ENCODE data around the gene MYOG.
A peak's percentile ranks its signal among the peaks of the same experiment; 100 is the strongest.

The MYOG gene

GRCh38 chr1:203050826-203051225 lies 35.0 kb downstream of the MYOG start:
- no peak for TF ChIP-seq MYC (IDR thresholded peaks at IDR 0.05; ENCODE audit: low read depth, low read length)
- no peak for TF ChIP-seq POLR2A (IDR thresholded peaks at IDR 0.05; ENCODE audit: extremely low read depth, insufficient read length)
- TF ChIP-seq MAX (IDR thresholded peaks at IDR 0.05; ENCODE audit: low read depth, low read length) = no peak
- H3K4me3 ChIP-seq (ENCODE audit: low read depth, low read length) = no peak overlapping the region
- DNase-seq (ENCODE audit: low read depth) = no peak

- no peak for TF ChIP-seq MAX (IDR thresholded peaks at IDR 0.05; ENCODE audit: low read depth, low read length)
- TF ChIP-seq POLR2A (IDR thresholded peaks at IDR 0.05; ENCODE audit: extremely low read depth, insufficient read length) = no peak
- TF ChIP-seq CTCF (IDR thresholded peaks at IDR 0.05; ENCODE audit: low read depth, low read length) = no peak
- no peak for TF ChIP-seq MYC (IDR thresholded peaks at IDR 0.05; ENCODE audit: low read depth, low read length)
- no peak overlapping the region for H3K4me3 ChIP-seq (ENCODE audit: low read depth, low read length)
- no peak for DNase-seq (ENCODE audit: low read depth)
These were observed 36.1 kb downstream of the MYOG start for GRCh38 chr1:203049576-203050180.

GRCh38 chr1:203049077-203049476 lies 36.7 kb downstream of the MYOG start:
- no peak overlapping the region for H3K4me3 ChIP-seq (ENCODE audit: low read depth, low read length)
- TF ChIP-seq CTCF (IDR thresholded peaks at IDR 0.05; ENCODE audit: low read depth, low read length) (no peak), POLR2A (IDR thresholded peaks at IDR 0.05; ENCODE audit: extremely low read depth, insufficient read length) (no peak), MYC (IDR thresholded peaks at IDR 0.05; ENCODE audit: low read depth, low read length) (no peak), MAX (IDR thresholded peaks at IDR 0.05; ENCODE audit: low read depth, low read length) (no peak)
- no peak for DNase-seq (ENCODE audit: low read depth)

GRCh38 chr1:203048555-203049051 lies 37.2 kb downstream of the MYOG start:
- DNase-seq (ENCODE audit: low read depth) = no peak
- TF ChIP-seq MAX (IDR thresholded peaks at IDR 0.05; ENCODE audit: low read depth, low read length) (no peak), MYC (IDR thresholded peaks at IDR 0.05; ENCODE audit: low read depth, low read length) (no peak), POLR2A (IDR thresholded peaks at IDR 0.05; ENCODE audit: extremely low read depth, insufficient read length) (no peak), CTCF (IDR thresholded peaks at IDR 0.05; ENCODE audit: low read depth, low read length) (no peak)
- no peak overlapping the region for H3K4me3 ChIP-seq (ENCODE audit: low read depth, low read length)

- no peak for DNase-seq (ENCODE audit: low read depth)
- TF ChIP-seq MAX (IDR thresholded peaks at IDR 0.05; ENCODE audit: low read depth, low read length) (no peak), MYC (IDR thresholded peaks at IDR 0.05; ENCODE audit: low read depth, low read length) (no peak), CTCF (IDR thresholded peaks at IDR 0.05; ENCODE audit: low read depth, low read length) (no peak), POLR2A (IDR thresholded peaks at IDR 0.05; ENCODE audit: extremely low read depth, insufficient read length) (no peak)
These were observed 37.7 kb downstream of the MYOG start for GRCh38 chr1:203048086-203048485.

GRCh38 chr1:203046984-203047630 lies 38.7 kb downstream of the MYOG start:
- no peak overlapping the region for H3K4me3 ChIP-seq (ENCODE audit: low read depth, low read length)
- TF ChIP-seq CTCF (IDR thresholded peaks at IDR 0.05; ENCODE audit: low read depth, low read length) (no peak), MYC (IDR thresholded peaks at IDR 0.05; ENCODE audit: low read depth, low read length) (no peak), POLR2A (IDR thresholded peaks at IDR 0.05; ENCODE audit: extremely low read depth, insufficient read length) (no peak), MAX (IDR thresholded peaks at IDR 0.05; ENCODE audit: low read depth, low read length) (no peak)
- peak; percentile 45 for DNase-seq (ENCODE audit: low read depth)

More at GRCh38 chr1:203048086-203048485, 37.7 kb downstream of the MYOG start:
- H3K4me3 ChIP-seq (ENCODE audit: low read depth, low read length) = no peak overlapping the region

Measured in NB4 (cell line).